Fibroblast of peridontal ligament (primary cell): Measurements from ENCODE around the gene AKAP6.

Source experiments
- DNase-seq: peaks from one replicate; pipeline ENCODE4 v3.0.0-alpha.2; 2010; ENCODE audit errors: extremely low read depth

AKAP6 gene

GRCh38 chr14:32623300-32624093, 294.4 kb downstream of the AKAP6 start:
- DNase-seq, result peak; percentile 75

- DNase-seq, result no peak
These were observed 296.1 kb downstream of the AKAP6 start for GRCh38 chr14:32625211-32625610.

GRCh38 chr14:32627545-32628298, 298.6 kb downstream of the AKAP6 start:
- DNase-seq, result no peak

- DNase-seq, result no peak
These were observed 300.1 kb downstream of the AKAP6 start for GRCh38 chr14:32629236-32629635.

GRCh38 chr14:32630701-32631100, 301.6 kb downstream of the AKAP6 start:
- no peak for DNase-seq

GRCh38 chr14:32633224-32633859, 304.2 kb downstream of the AKAP6 start:
- DNase-seq, result no peak

GRCh38 chr14:32633930-32634329, 304.8 kb downstream of the AKAP6 start:
- DNase-seq, result no peak

GRCh38 chr14:32635061-32635719, 306.1 kb downstream of the AKAP6 start:
- peak; percentile 80 for DNase-seq

GRCh38 chr14:32637582-32637981, 308.5 kb downstream of the AKAP6 start:
- peak; percentile 31 for DNase-seq

- no peak for DNase-seq
These were observed 310.1 kb downstream of the AKAP6 start for GRCh38 chr14:32639208-32639607.

- DNase-seq, result no peak
These were observed 316.5 kb downstream of the AKAP6 start for GRCh38 chr14:32645551-32645950.

- DNase-seq, result peak; percentile 47
These were observed 319.3 kb downstream of the AKAP6 start for GRCh38 chr14:32648434-32648833.

GRCh38 chr14:32650030-32650429, 320.9 kb downstream of the AKAP6 start:
- no peak for DNase-seq

GRCh38 chr14:32650665-32651064, 321.6 kb downstream of the AKAP6 start:
- no peak for DNase-seq

GRCh38 chr14:32654106-32654505, 325.0 kb downstream of the AKAP6 start:
- DNase-seq, result no peak

GRCh38 chr14:32656601-32657000, 327.5 kb downstream of the AKAP6 start:
- DNase-seq, result no peak

- peak; percentile 82 for DNase-seq
These were observed 328.0 kb downstream of the AKAP6 start for GRCh38 chr14:32657081-32657480.

GRCh38 chr14:32661216-32661615, 332.1 kb downstream of the AKAP6 start:
- DNase-seq, result no peak

GRCh38 chr14:32662211-32662610, 333.1 kb downstream of the AKAP6 start:
- no peak for DNase-seq

GRCh38 chr14:32666308-32666707, 337.2 kb downstream of the AKAP6 start:
- peak; percentile 46 for DNase-seq

GRCh38 chr14:32667287-32667686, 338.2 kb downstream of the AKAP6 start:
- DNase-seq, result no peak

- DNase-seq, result no peak
These were observed 338.7 kb downstream of the AKAP6 start for GRCh38 chr14:32667791-32668190.
